ENCODE measurements around the gene CYP39A1. TPM values are rescaled to one million over a fixed set of nuclear protein-coding genes. Genes with fewer than 3 reads are reported as not detected.
A peak's percentile ranks its signal among the peaks of the same experiment; 100 is the strongest.

The CYP39A1 gene
- total RNA-seq, 1 donor from 2014 or later, result 1.4 TPM

DNA sequence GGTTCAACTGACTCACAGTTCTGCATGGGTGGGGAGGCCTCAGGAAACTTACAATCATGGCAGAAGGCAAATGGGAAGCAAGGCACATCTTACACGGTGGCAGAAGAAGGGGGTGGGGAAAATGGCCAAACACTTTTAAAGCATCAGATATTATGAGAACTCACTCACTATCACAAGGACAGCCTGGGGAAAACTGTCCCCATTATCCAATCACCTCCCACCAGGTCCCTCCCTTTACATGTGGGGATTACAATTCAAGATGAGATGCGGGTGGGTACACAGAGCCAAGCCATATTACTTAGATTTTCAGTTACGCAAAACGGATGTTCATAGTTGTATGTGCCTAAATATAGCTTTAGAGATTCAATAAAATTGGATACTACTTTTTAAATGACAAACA is 25.6 kb downstream of the CYP39A1 start:
- intact Hi-C loops (cut with DNase I), result loop anchor here (1.0 to 2.0 kb wide), 3 partner anchors 136 to 406 kb away; partner anchors contain the start of gene RCAN2
- no peak overlapping the region for H3K4me3 ChIP-seq
- TF ChIP-seq, protein P1, sequence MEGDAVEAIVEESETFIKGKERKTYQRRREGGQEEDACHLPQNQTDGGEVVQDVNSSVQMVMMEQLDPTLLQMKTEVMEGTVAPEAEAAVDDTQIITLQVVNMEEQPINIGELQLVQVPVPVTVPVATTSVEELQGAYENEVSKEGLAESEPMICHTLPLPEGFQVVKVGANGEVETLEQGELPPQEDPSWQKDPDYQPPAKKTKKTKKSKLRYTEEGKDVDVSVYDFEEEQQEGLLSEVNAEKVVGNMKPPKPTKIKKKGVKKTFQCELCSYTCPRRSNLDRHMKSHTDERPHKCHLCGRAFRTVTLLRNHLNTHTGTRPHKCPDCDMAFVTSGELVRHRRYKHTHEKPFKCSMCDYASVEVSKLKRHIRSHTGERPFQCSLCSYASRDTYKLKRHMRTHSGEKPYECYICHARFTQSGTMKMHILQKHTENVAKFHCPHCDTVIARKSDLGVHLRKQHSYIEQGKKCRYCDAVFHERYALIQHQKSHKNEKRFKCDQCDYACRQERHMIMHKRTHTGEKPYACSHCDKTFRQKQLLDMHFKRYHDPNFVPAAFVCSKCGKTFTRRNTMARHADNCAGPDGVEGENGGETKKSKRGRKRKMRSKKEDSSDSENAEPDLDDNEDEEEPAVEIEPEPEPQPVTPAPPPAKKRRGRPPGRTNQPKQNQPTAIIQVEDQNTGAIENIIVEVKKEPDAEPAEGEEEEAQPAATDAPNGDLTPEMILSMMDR (IDR thresholded peaks at IDR 0.05), result no peak
- no peak for DNase-seq (ENCODE audit: low spot score in 2 of 2)
- H3K27ac ChIP-seq, result no peak overlapping the region
- H3K27me3 ChIP-seq, result no peaks in the 10 kb centered on the region
- H3K9me3 ChIP-seq, result peaks cover 0 to under 1% of the 10 kb centered on the region in 2 donors
- H3K4me1 ChIP-seq, result no peaks in the 10 kb centered on the region
- H3K36me3 ChIP-seq, result no peaks in the 10 kb centered on the region

DNA sequence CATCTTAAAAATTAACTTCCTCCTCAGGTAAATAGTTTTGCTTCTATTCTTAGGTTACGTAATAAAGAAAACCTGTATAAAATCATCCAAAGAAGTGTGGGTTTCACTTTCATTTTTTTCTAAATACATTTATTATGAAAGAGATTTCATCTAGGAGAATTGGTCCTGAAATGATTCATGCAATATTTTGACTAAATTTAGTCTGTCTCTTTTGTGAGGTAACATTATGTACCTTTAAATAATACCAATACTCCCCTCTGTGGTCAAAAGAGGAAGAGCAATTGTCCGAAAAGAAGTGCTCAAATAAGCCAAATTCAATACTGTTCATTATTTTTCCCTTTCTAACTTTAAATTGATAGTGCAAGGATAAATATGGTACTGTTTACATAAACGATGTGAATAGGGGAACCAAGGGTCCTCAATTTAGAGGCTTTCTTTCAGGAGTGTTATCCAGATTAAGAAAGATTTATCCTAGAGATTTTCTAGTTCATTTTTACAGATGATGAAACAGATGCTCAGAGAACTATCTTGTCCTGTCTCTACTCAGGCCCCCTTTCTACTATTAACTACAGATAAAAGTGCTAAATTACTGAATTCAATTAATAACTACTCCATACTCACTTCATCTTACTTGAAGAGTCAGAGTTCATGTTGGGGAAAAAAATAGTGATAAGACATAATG is 26.2 kb downstream of the CYP39A1 start:
- no peaks in the 10 kb centered on the region for H3K27me3 ChIP-seq
- H3K9me3 ChIP-seq, result peaks cover 0 to 6% of the 10 kb centered on the region in 2 donors
- intact Hi-C loops (cut with DNase I), result loop anchor here (1.0 to 2.0 kb wide), 3 partner anchors 136 to 406 kb away; partner anchors contain the start of gene RCAN2
- no peak overlapping the region for H3K27ac ChIP-seq
- TF ChIP-seq, protein P1 (IDR thresholded peaks at IDR 0.05), result peak; percentile 62 to 74 (median 63)
- no peak for DNase-seq (ENCODE audit: low spot score in 2 of 2)
- no peaks in the 10 kb centered on the region for H3K4me1 ChIP-seq
- no peaks in the 10 kb centered on the region for H3K36me3 ChIP-seq
- H3K4me3 ChIP-seq, result peak overlapping the region; percentile 5 to 53

DNA sequence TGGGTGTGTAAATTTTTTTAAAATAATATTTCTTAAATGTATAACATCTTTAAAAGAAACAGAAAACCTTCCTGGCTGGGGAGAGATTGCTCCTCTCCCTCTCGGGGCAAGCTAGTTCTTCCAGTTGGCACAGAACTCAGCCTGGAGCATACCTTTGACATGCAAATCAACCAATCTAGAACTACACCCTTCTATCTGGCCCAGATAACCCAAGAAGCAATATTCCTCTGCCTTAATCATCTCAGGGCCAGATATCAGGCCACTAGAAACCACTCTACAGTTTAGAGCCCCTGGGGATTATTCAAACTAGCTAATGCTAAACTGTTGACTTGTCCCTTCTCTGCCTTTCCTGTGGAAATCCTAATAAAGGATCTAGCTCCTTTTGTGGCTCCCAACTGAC is 33.9 kb downstream of the CYP39A1 start:
- H3K27ac ChIP-seq, result no peak overlapping the region
- H3K4me1 ChIP-seq, result no peaks in the 10 kb centered on the region
- TF ChIP-seq, protein P1 (IDR thresholded peaks at IDR 0.05), result no peak
- intact Hi-C loops (cut with DNase I), result no loop called here
- no peaks in the 10 kb centered on the region for H3K36me3 ChIP-seq
- no peak for DNase-seq (ENCODE audit: low spot score in 2 of 2)
- peaks cover 0 to 12% of the 10 kb centered on the region in 2 donors for H3K9me3 ChIP-seq
- no peak overlapping the region for H3K4me3 ChIP-seq
- no peaks in the 10 kb centered on the region for H3K27me3 ChIP-seq

DNA sequence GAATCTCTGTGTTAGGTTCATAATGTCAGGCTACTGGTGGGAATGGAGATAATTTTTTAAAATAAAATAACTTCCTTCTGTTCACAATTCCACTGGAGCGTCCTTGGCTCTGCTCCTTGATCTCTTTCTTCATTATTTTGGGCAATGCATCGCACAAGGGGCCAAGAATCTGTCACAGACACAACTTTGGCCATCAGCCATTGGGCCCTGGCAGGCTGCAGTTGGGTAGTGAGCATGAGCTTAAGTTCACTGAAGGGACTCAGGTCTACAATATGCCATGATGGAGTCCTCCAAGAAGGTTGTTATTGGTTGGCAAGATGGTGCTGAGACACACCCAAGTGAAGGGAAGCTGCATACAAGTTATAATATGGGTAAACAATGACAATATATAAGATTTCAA is 40.0 kb downstream of the CYP39A1 start:
- H3K27ac ChIP-seq, result peak overlapping the region; percentile 34 to 37

DNA sequence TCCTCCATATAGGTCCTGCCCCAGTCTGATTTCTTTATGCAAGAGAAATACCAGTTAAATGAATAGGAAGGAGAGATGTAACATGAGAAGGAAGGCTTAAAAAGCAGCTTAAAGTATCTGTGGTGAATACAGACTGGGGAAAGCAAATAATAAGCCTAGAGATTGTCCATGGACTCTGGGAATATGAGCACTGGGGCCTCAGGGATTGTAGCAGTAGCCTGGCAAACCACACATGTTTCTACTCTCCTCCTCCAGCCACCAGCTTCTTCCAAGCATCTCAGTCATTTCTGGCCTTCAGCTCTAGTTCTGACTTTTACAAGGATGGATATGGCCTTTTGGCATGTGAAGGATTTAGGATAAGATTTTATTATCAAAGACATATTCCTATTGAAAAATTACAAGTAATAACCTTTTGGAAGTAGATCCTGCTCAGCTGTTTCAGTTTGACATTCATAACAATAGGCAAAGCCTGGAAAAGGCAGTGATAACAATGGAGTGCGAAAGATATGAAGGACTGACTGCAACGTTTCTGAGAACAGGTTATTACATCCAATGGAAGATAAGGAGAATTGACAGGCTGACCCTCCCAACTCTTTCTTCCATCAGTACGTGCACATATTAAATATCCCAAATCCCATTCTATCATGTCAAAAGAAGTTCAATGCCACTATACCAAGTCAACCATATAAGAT is 41.6 kb downstream of the CYP39A1 start:
- H3K4me3 ChIP-seq, result no peak overlapping the region
- H3K9me3 ChIP-seq, result no peaks in the 10 kb centered on the region
- no peak overlapping the region for H3K27ac ChIP-seq
- peaks cover 0 to 15% of the 10 kb centered on the region in 2 donors for H3K4me1 ChIP-seq
- no peak for DNase-seq (ENCODE audit: low spot score in 2 of 2)
- no peaks in the 10 kb centered on the region for H3K27me3 ChIP-seq
- H3K36me3 ChIP-seq, result no peaks in the 10 kb centered on the region
- intact Hi-C loops (cut with DNase I), result no loop called here
- TF ChIP-seq, protein P1 (IDR thresholded peaks at IDR 0.05), result no peak

More for the DNA sequence above, 40.0 kb downstream of the CYP39A1 start:
- TF ChIP-seq, protein P1 (IDR thresholded peaks at IDR 0.05), result no peak
- Histone ChIP-seq H3K27me3 (no peaks in the 10 kb centered on the region), H3K4me1 (peaks cover 0 to 11% of the 10 kb centered on the region in 2 donors), H3K4me3 (no peak overlapping the region), H3K9me3 (no peaks in the 10 kb centered on the region), H3K36me3 (no peaks in the 10 kb centered on the region)
- intact Hi-C loops (cut with DNase I), result no loop called here
- DNase-seq (ENCODE audit: low spot score in 2 of 2), result peak in 1 of 2 donors; percentile 70
